Measurements from ENCODE around the gene TPM2.
"Not testable (repeated sequence)": the region's sequence is repeated elsewhere in the genome, so short reads cannot be mapped to it uniquely, and the experiment has no call there.

The TPM2 gene

DNA sequence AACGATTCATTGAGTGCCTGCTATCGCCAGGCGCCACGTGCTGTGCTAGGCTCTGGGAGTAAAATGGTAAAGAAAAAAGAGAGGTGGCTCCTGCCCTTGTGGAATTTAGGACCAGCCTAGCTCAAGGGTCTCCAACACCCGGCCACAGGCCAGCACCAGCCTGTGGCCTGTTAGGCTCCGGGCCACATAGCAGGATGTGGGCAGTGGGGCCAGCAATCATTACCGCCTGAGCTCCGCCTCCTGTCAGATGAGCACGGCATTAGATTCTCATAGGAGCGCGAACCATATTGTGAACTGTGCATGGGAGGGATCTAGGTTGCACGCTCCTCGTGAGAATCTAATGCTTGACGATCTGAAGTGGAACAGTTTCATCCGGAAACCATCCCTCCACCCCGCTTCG lies 33.4 kb downstream of the TPM2 start:
- DNase-seq (ENCODE audit: low spot score): no peak

DNA sequence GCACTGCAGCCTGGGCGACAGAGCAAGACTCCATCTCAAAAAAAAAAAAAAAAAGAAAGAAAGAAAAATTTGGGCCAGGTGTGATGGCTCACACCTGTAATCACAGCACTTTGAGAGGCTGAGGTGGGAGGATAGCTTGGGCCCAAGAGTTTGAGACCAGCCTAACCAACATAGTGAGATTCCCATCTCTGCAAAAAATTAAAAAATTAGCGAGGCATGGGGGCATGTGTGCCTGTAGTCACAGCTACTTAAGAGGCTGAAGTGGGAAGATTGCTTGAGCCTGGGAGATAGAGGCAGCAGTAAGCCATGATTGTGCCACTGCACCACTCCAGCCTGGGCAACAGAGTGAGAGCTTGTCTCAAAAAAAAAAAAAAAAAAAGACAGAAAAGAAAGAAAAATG lies 36.1 kb downstream of the TPM2 start:
- DNase-seq (ENCODE audit: low spot score): no peak

DNA sequence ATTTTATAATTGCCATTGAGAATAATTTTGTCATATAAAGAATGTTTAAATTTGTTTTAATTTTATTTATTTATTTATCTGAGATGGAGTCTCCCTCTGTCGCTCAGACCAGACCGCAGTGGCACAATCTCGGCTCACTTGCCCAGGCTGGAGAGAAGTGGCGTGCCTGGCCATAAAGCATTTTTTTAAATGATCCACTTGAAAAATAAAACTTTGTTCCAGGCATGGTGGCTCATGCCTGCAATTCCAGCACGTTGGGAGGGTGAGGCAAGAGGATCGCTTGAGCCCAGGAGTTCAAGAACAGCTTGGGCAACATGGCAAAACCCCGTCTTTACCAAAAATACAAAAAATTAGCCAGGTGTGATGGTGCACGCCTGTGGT lies 36.9 kb downstream of the TPM2 start:
- DNase-seq (ENCODE audit: low spot score): no peak

DNA sequence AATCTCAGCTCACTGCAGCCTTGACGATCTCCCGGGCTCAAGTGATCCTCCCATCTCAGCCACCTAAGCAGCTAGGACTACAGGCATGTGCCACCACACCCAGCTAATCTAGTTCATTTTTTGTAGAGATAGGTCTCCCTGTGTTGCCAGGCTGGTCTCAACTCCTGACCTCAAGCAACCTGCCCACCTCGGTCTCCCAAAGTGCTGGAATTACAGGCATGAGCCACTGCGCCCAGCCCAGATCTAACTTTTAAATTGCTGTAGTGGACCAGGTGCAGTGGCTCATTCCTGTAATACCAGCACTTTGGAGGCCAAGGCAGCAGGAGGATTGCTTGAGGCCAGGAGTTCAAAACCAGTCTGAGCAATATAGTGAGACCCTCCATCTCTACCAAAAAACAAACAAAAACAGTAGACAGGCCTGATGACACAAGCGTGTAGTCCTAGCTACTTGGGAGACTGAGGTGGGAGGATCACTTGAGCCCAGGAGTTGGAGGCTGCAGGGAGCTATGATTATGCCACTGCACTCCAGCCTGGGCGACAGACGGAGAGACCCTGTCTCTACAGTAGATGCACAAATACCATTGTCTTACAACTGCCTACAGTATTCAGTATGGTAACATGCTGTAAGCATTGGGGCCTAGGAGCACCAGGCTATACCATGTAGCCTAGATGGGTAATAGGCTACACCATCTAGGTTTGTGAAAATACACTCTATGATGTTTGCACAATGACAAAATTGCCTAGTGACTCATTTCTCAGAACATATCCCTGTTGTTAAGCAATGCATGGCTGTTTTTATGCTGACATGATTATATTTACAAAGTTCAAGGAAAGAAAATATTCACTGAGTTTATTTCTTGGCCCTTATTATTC lies 37.5 kb downstream of the TPM2 start:
- no peak for DNase-seq (ENCODE audit: low spot score)

DNA sequence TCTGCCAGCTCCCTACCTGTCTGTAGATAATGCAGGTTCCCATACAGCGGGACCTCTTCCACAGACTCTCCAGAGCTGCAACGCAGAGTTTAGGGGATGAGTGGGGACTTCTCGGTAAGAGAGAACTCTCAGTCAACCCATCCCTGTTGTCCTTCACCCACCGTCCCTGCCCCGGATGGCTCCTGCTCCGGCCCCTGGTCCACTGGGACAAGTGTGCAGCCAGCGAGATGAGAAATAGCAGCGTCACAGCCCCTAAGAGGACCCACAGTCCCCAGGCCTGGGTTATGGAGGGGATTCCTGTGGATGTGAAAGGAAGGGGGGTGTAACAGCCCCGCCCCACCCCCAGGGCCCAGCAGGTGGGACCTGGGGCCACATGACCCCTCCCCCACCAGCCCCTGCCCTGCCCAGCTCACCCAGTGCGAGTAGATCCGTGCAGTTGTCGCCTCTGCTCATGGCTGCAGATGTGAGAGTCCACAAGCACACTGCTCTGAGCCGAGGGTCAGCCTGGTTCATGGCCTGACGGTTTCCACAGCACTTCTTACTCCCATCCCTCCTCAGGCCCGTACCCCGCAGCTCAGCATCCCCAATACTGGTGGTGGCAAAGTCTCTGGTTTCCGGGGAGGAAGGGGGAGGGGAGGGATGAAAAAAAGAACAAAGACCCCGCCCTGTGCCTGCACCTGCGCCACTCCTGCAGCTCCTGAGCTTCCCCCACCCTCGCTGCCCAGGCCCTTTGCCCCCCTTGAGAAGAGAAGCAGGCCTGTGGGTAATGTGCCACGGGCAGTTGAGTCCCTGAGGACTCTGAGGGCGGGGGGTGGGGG lies 39.2 kb downstream of the TPM2 start, which contains the start of gene SIT1:
TSS of gene SIT1 (minus strand) at position 591 of the 818 bp plus-strand sequence. CDS start at position 513, 78 bp downstream.
- DNase-seq (ENCODE audit: low spot score): no peak

- DNase-seq (ENCODE audit: low spot score): no peak
Observed at GRCh38 chr9:35649431-35650340, 40.0 kb downstream of the TPM2 start.

GRCh38 chr9:35646533-35647265 lies 43.0 kb downstream of the TPM2 start:
- DNase-seq (ENCODE audit: low spot score): peak; percentile 97

- DNase-seq (ENCODE audit: low spot score): peak; percentile 81
Observed at GRCh38 chr9:35646153-35646532, 43.6 kb downstream of the TPM2 start.

GRCh38 chr9:35645736-35646135 lies 44.0 kb downstream of the TPM2 start:
- not testable (repeated sequence) for DNase-seq (ENCODE audit: low spot score)

DNA sequence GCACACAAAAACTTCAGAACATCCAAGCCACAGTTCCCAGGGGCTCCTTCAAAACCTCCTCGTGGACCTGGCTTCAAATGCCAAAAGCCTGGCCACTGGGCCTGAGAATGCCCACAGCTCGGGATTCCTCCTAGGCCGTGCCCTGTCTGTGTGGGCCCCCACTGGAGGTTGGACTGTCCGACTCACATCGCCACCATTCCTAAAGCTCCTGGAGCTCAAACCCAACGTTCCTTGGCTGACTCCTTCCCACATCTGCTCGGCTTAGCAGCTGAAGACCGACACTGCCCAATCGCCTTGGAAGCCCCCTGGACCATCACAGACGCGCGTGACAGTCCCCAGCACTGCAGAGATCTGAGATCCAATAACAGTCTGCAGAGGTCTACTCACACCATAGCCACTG lies 46.7 kb downstream of the TPM2 start:
- DNase-seq (ENCODE audit: low spot score): no peak

- not testable (repeated sequence) for DNase-seq (ENCODE audit: low spot score)
Observed at GRCh38 chr9:35641478-35641877, 48.2 kb downstream of the TPM2 start.

DNA sequence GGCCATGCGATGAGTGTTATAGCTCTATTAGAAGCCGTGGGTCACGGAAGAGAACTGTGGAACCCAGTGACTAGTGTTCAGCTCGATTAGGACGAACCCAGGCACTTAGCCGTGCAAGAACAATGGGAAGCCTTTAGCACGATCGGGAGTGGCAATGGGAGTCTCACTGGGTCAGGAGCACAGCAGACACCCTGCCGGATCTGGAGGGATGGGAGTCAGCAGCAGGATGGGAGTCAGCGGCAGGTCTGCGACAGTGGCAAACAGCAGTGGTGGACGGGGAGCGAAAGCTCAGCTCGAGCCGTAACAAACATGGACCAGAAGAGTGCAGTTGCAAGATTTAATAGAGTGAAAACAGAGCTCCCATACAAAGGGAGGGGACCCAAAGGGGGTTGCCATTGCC lies 49.3 kb downstream of the TPM2 start:
- not testable (repeated sequence) for DNase-seq (ENCODE audit: low spot score)

DNA sequence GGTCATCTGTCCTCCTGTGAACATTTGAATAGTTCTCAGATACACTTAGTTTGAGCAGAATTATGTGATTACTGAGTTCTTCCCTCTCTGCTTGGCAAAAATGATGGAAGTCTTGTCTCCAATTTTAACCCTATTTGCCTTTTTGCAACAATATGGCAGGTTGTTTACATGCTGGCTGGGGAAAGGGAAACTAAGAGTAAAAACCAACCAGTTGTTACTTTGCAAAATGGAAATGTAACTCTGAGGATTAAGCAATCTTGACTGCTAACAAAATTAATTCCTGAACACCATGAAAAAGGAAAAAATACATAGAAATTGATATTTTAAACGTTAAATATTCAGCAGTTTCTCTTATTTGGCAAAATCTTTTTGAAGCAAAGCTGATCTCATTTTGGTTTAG lies 50.1 kb downstream of the TPM2 start:
- DNase-seq (ENCODE audit: low spot score): no peak

DNA sequence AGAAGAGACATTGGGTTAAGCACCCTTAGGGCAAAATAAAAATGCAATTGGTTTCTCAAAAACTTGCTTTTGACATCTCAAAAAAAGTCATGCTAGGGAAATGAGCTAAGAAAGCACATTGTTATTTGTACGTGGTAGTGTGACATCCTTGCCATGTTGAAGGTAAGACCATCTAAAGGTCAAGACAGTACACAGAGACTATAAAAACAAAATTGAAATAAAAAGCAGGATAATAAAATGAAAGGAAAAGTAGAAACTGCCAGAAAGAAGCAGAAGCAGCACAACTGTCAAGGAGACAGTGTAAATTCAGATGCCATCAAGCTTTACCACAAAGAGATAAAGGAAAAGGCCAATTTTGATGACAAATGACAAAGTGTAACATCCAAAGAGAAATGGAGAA lies 50.5 kb downstream of the TPM2 start:
- DNase-seq (ENCODE audit: low spot score): not testable (repeated sequence)

GRCh38 chr9:35638751-35639150 lies 51.0 kb downstream of the TPM2 start:
- DNase-seq (ENCODE audit: low spot score): not testable (repeated sequence)

GRCh38 chr9:35637427-35637955 lies 52.2 kb downstream of the TPM2 start:
- not testable (repeated sequence) for DNase-seq (ENCODE audit: low spot score)

DNA sequence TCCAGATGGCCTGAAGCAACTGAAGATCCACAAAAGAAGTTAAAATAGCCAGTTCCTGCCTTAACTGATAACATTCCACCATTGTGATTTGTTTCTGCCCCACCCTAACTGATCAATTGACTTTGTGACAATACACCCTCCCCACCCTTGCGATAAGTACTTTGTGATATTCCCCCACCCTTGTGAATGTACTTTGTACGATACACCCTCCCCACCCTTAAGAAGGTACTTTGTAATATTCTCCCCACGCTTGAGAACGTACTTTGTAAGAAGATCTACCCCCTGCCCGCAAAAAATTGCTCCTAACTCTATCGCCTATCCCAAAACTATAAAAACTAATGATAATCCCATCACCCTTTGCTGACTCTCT lies 52.9 kb downstream of the TPM2 start:
- DNase-seq (ENCODE audit: low spot score): not testable (repeated sequence)

DNA sequence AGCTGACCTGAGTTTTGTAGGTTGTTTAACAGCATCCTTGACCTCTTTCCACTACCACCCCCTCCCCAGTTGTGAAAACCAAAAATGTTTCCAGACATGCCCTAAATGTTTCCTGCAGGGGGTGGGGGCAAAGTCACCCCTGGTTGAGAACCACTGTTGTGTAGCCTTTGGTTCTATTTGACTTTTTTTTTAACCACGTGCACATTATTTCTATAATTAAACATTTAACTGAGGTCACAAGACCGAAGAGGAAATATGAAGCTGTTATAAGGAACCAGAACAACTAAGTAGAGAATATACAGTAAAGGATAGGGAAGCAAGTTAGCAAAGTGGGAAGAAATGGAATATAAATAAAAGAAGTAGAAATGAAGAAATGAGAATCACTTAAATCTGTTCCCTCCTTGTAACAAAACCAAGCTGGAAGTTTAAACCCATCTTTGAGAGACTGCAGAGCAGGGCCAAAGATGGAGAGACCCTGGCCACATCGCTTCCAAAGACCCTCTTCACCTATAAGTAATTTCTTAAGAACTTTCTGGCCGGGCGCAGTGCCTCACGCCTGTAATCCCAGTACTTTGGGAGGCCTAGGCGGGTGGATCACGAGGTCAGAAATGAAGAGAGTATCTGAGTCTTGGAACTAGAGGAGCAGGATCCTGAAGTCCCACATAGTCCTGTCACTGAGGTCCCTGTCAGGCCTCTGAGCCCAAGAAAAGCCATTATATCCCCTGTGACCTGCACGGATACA lies 53.4 kb downstream of the TPM2 start:
- DNase-seq (ENCODE audit: low spot score): no peak

- DNase-seq (ENCODE audit: low spot score): no peak
Observed at GRCh38 chr9:35635730-35636129, 54.0 kb downstream of the TPM2 start.

Measured in iPS-NIHi11 (cell line).